ENCODE data around the gene NACC1.

The NACC1 gene

GRCh38 chr19:13097463-13098258 is 20.4 kb upstream of the NACC1 start:
- ChIA-PET CTCF (interaction anchor here (8.9 kb wide), 1 partner anchor 120 kb away, joined by 183 read pairs; no protein-coding TSS in a partner anchor), POLR2A (no interaction called here)
- DNase-seq (ENCODE audit: extremely low spot score): no peak
- no peak for TF ChIP-seq CTCF (IDR thresholded peaks at IDR 0.05; ENCODE audit: control extremely low read depth, extremely low read depth, low read depth, missing control alignments)

GRCh38 chr19:13098277-13099072 is 19.6 kb upstream of the NACC1 start:
- CTCF ChIA-PET: interaction anchor here (1.9 kb wide), 1 partner anchor 37 kb away, joined by 6 read pairs; no protein-coding TSS in a partner anchor
- TF ChIP-seq CTCF (IDR thresholded peaks at IDR 0.05; ENCODE audit: control extremely low read depth, extremely low read depth, low read depth, missing control alignments): no peak
- no peak for DNase-seq (ENCODE audit: extremely low spot score)
- POLR2A ChIA-PET: no interaction called here

GRCh38 chr19:13099073-13099999 is 18.7 kb upstream of the NACC1 start:
- no peak for TF ChIP-seq CTCF (IDR thresholded peaks at IDR 0.05; ENCODE audit: control extremely low read depth, extremely low read depth, low read depth, missing control alignments)
- peak; percentile 80 for DNase-seq (ENCODE audit: extremely low spot score)
- CTCF ChIA-PET: interaction anchor here (1.1 to 2.7 kb wide), 5 partner anchors 15 to 322 kb away, joined by 3 to 14 read pairs (median 6); no protein-coding TSS in a partner anchor
- POLR2A ChIA-PET: no interaction called here

GRCh38 chr19:13100031-13100588 is 18.0 kb upstream of the NACC1 start:
- ChIA-PET CTCF (interaction anchor here (1.1 to 2.7 kb wide), 7 partner anchors 13 to 322 kb away, joined by 3 to 14 read pairs (median 4); no protein-coding TSS in a partner anchor), POLR2A (no interaction called here)
- DNase-seq (ENCODE audit: extremely low spot score): peak; percentile 84
- no peak for TF ChIP-seq CTCF (IDR thresholded peaks at IDR 0.05; ENCODE audit: control extremely low read depth, extremely low read depth, low read depth, missing control alignments)

GRCh38 chr19:13100841-13101589 is 17.0 kb upstream of the NACC1 start:
- no peak for TF ChIP-seq CTCF (IDR thresholded peaks at IDR 0.05; ENCODE audit: control extremely low read depth, extremely low read depth, low read depth, missing control alignments)
- no peak for DNase-seq (ENCODE audit: extremely low spot score)
- ChIA-PET CTCF (interaction anchor here (0.7 to 2.7 kb wide), 6 partner anchors 14 to 136 kb away, joined by 3 to 14 read pairs (median 5); no protein-coding TSS in a partner anchor), POLR2A (interaction anchor here (0.6 to 0.7 kb wide), 2 partner anchors 32 to 54 kb away, joined by 3 to 7 read pairs; no protein-coding TSS in a partner anchor)
